Suppressor macrophage (primary cell): Measurements from ENCODE around the gene HOXD3.

Experiments used
- DNase-seq, 4 experiments: peaks; one replicate each; pipeline ENCODE4 v3.0.0-alpha.2; 2020 to 2022

The HOXD3 gene

GRCh38 chr2:176178038-176178756, 21.1 kb downstream of the HOXD3 start:
- no peak for DNase-seq

- no peak for DNase-seq
Measured at GRCh38 chr2:176178757-176179295, 21.7 kb downstream of the HOXD3 start.

- no peak for DNase-seq
Measured at GRCh38 chr2:176181551-176181950, 24.4 kb downstream of the HOXD3 start.

DNA sequence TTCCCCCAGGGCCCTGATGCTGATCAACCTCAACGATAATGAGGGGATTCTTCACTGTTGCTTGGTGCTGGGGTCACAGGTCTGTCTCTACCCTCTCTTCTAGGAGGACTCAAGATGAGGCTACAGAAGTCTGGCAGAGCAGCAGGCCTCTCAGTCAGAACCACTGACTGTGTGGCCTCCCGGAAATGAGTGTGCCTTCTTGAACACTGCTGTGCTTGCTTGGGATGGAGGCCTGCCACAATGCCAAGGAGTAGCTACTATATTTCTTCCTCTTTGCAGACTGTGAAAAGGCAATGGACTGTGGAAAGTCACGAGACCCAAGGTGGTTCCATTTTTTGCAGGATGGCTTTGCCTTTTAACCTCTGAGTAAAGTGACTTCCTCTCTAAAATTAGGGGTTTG, 25.6 kb downstream of the HOXD3 start:
- DNase-seq = no peak

DNA sequence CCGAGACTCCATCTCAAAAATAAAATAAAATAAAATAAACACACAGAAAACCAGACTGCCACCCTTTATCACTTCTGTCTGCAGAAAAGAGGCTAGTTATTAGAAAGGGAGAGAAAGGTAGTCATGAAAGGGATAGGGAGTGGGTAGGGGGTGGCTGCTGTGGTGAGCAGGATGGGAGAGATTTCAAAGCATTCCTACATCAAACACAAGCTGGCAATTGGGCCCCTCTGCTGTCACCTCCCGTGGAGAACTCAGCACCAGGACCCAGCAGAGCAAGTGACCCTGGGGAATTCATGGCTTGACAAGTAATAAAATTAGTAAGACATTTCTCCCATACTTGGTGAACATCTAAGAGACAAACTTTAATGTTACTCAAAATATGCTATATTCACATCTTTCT, 27.6 kb downstream of the HOXD3 start:
- DNase-seq = no peak

GRCh38 chr2:176186024-176186423, 28.9 kb downstream of the HOXD3 start:
- DNase-seq = no peak

DNA sequence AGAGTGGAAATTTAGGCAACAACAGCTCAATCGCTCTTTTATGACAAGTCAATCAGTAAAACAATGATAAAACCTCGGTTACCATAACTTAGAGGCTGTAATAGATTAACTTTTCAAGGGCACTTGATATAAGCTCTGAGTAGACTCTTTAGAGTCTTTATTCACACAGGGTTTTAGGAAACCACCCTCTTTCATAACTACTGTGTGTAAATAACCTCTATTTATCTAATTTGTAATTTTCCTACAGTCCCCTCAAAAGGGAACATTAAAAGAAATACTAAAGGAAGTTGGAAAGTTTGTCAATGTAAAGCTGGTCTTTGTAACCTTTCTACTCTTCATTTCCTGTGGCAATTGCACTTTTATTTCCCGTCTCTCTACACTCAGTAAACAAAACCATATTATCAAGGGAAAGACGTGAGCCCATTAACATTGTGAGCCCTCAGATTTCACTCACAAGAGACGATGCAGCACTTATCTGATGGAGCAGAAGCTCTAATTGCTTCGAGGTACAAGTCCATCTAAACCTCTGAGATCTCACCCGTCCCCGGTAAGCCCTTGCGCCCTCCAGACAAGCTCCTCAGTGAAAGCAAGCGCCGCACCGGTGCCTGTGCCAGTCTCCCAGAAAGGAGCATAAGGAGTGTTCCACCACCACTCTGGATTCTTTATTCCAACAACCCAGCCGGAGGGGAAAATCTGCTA, 30.2 kb downstream of the HOXD3 start:
- DNase-seq = no peak

GRCh38 chr2:176187899-176188773, 31.0 kb downstream of the HOXD3 start, which contains the start of gene HOXD1:
HOXD1 (plus strand) TSS chr2:176188668; CDS start chr2:176188802, 134 bp downstream.
- no peak for DNase-seq

DNA sequence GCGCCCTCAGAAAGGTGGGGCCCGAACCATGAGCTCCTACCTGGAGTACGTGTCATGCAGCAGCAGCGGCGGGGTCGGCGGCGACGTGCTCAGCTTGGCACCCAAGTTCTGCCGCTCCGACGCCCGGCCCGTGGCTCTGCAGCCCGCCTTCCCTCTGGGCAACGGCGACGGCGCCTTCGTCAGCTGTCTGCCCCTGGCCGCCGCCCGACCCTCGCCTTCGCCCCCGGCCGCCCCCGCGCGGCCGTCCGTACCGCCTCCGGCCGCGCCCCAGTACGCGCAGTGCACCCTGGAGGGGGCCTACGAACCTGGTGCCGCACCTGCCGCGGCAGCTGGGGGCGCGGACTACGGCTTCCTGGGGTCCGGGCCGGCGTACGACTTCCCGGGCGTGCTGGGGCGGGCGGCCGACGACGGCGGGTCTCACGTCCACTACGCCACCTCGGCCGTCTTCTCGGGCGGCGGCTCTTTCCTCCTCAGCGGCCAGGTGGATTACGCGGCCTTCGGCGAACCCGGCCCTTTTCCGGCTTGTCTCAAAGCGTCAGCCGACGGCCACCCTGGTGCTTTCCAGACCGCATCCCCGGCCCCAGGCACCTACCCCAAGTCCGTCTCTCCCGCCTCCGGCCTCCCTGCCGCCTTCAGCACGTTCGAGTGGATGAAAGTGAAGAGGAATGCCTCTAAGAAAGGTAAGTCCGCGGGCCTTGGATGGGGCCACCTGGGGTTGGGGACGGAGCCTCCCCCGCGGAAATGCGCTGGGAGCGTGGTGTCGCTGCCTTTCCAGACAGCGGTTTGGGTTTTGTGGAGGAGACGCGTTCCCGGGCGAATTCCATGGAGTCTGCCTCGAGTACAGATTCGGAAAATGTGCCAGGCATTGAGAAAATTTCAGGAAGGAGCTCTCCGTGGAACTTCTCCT, 31.9 kb downstream of the HOXD3 start:
- DNase-seq = no peak

- no peak for DNase-seq
Measured at GRCh38 chr2:176189681-176190641, 32.9 kb downstream of the HOXD3 start.

- DNase-seq = no peak
Measured at GRCh38 chr2:176192351-176192750, 35.2 kb downstream of the HOXD3 start.

DNA sequence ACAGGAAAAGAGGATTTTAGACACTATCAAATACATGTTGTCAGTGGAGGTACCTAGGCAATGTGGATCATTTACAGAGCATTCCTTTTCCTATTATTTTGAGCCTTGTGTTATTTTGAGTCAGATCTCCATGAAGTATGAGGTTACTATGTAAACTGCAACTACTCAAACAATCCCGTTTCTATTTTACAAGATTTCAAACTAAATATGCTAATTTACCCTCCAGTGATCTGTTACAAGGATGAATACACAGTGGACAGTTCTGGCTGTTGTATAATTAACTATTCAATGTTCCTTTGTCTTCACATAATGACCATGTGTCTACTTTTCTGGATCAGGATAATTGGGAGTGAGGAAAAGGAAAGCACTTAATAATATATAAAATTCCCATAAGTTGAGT, 35.9 kb downstream of the HOXD3 start:
- DNase-seq = no peak

- no peak for DNase-seq
Measured at GRCh38 chr2:176199902-176200301, 42.8 kb downstream of the HOXD3 start.

GRCh38 chr2:176200971-176201370, 43.9 kb downstream of the HOXD3 start:
- no peak for DNase-seq

- no peak for DNase-seq
Measured at GRCh38 chr2:176202491-176202890, 45.4 kb downstream of the HOXD3 start.

DNA sequence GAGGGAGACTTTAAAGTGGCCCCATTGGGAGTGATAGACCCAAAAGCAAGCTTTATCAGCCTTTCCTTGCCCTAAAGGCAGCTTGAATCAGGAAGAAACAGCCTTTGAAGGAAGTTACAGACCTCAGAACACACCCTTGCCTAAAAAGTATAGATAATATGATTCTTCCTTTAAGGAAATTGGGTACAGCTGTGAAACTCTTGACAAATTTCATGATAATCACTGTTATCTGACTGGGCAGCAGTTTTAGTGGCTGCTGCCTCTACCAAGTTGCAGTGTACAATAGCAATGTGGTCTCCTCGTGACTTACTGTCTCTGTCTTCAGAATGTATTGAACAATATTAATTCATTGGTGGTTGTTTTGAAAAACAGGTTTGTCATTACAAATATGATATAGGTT, 48.0 kb downstream of the HOXD3 start:
- no peak for DNase-seq

DNA sequence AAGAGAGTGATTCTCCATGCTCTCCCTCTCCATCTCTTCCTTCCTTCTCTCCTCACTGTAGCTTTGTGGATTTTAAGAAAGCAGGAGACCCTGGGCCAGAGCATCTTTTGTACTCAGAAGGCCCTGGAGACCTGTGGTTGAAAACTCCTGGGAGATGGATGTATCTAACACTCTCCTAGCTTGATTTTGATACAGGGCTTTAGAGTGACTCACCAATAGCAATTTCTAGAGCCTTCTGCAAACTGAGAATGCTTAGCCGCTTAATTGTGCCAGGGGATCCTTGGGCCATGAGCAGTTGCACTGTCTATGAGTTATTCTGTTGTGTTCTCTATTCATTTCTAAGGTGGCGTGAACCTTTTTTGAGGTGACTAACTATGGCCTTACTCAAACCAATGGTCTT, 49.0 kb downstream of the HOXD3 start:
- no peak for DNase-seq

- no peak for DNase-seq
Measured at GRCh38 chr2:176206682-176207081, 49.6 kb downstream of the HOXD3 start.

DNA sequence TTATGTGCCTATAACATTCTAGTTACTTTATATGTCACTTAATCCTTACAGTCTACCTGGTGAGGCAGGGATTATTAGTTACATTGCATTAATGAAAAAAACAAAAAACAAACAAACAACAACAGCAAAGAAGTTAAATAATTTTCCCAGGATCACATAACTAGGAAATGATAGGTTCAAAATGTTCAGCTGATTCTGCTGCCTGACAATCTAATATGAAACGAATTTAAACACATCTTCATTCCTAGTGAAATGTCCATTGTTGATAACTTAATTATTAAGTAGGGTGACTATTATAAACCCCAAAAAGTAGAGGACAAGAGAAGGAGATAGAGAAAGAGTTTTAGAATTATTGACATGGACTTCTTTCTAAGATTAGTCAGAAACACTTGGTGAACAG, 54.0 kb downstream of the HOXD3 start:
- no peak for DNase-seq

GRCh38 chr2:176212276-176212675, 55.2 kb downstream of the HOXD3 start:
- no peak for DNase-seq

DNA sequence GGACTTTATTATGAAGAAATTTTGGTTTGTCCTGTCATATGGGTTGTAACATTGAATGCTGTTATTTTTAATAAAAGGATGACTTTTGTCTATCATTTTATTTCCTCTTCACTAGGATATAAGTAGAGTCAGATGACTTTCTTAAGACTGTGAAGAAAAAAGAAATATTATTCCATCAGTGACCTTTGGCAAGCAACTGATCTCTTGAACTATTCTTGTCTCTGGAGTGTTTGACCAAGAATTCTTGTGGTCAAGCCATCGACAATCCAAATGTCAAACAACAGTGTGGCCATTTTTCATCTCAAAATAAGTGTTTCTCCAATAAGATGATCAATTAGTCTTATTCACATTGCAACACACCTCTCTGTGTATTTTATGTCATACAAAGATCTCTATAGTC, 56.3 kb downstream of the HOXD3 start:
- DNase-seq = no peak
